GM21737 (cell line): ENCODE measurements around the gene BIN1.

Experiments
- ATAC-seq: cut with Tn5 transposase; IDR thresholded peaks from one replicate; pipeline ENCODE4 v1.9.1; 2021; ENCODE audit warnings: mild to moderate bottlenecking, moderate library complexity; ENCODE audit not compliant: unreplicated experiment

The BIN1 gene

DNA sequence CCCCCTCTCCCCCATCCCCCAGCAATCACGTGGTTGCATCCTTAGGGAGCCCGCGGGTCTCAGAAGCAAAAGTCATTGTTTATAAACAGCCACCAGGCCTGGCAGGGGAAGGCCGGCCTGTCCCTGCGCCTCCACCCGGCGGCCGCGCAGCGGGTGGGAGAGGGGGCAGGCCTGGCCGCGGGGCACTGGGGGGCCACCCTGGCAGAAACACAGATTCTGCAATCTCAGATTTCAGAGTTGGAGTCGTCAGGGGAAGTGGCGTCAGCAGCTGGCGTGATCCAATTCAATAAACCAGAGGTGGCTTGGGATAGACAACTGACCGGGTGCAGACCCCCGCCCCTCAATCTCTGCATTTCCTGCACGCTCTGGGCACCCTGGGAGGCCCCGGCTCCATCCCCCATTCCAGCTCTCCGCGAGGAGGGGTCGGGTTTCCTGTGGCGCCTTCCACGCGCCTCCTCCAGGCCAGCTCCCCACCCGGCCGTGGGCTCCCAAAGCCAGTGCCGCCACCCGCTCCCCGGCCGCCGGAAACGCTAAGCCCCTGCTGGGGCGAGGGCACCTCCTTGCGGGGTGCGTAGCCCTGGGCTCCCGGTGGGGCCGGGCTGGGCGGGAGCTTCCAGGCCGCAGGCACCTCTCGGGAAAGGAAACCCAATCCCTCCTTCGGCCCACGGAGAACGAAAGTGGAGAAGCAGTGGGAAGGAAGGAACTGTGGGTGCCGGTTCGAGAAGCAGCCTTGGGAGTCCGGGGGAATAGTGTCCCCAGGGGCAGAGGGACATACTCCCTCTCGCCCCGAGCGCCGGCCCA, 1.1 kb downstream of the BIN1 start:
- ATAC-seq = no peak

DNA sequence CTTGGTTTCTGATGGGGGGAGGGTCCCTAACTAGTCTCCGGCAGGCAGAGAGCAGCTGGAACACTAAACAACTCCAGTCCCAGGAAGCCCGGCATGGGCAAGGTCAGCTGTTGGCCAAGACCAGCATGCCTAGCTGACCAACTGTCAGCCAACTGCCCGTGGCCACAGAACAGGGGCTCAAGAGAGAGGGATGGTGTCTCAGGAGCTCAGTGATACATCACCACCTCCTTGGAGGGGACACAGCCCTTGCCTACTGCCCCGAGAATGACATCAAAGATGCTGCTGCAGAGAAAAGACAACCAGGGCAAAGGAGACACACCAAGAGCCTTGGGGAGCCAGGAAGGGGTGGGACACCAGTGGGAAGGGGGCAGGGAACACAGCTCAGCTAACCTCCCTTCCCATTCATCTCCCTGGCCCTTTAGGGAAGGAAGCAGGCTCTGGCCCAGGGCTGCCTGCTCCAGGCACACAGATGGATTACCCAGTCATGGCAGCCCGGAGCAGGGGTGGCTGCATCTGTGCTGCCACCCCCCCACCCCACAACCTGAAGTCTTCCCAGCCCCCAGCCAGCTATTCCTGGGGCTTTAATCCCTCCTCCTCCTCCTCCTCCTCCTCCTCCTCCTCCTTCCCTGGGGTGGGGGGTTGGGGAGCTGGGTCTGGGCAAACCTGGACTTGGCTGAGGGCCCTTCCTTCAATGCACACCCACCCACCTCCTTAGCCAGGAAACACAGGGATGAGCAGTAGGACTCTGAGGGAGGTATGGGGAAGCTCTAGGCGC, 1.9 kb downstream of the BIN1 start:
- no peak for ATAC-seq

DNA sequence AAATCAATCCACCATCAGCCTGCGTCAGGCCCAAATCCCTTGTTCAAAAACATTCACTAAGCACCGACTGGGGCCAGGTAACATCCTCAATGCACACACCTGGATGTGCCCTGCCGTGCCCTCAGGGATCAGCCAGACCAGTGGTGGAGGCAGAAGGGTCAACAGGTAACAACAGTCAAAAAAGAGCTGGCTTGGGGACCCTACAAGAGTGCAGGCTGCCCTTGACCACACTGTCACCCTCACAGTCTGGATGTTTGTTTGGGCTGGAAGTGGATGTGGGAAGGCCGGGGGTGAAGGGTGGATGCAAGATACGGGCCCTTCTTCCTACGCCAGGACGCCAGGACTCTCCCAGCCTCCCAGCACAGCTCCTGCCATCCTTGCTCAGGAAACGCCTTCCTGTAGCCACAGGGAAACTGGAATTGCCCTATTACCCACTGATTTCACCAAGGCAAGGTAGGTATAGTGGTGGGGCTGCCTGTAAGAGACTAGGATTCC, 2.7 kb downstream of the BIN1 start:
- ATAC-seq = no peak

DNA sequence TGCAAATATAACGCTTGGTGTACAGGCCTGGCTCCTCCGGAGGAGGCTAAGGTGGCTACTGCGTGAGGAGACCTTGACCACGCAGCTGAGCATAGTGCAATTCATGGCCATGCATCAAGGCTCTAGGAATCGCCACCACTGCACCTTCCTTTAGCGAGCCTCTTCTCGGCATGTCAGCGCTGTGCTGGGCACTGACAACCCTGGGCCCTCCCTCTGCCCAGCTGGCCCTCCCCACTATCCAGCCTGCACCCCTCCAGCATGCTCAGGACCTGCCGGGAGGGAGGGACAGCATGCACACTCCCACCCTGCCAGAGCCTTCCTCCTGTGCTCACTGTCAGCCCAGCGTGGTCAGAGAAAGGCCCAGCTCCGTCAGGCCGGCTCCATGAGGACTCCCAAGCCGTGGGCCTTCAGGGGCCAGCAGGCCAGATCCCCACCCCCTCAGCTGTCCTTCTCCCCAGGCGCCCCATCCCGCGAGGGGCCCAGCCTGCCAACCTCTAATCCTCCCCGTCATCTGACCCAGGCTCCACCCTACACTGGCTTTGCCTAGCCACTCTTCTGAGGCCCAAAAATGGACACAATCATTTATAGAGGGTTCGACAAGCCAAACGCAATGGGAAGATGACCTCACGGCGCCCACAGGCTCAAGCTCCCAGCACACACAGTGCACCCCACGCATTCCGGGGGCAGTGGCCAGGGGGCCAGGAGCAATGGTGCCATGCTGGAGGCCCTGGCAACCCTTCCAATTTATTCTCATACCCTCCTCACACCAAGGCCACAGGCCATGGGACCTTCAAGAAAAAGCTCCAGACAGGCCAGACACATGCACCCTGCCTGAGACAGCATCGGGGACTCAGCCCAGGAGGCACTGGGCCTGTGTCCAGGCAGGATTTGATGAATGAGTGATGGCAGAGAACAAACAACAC, 3.5 kb downstream of the BIN1 start:
- no peak for ATAC-seq

DNA sequence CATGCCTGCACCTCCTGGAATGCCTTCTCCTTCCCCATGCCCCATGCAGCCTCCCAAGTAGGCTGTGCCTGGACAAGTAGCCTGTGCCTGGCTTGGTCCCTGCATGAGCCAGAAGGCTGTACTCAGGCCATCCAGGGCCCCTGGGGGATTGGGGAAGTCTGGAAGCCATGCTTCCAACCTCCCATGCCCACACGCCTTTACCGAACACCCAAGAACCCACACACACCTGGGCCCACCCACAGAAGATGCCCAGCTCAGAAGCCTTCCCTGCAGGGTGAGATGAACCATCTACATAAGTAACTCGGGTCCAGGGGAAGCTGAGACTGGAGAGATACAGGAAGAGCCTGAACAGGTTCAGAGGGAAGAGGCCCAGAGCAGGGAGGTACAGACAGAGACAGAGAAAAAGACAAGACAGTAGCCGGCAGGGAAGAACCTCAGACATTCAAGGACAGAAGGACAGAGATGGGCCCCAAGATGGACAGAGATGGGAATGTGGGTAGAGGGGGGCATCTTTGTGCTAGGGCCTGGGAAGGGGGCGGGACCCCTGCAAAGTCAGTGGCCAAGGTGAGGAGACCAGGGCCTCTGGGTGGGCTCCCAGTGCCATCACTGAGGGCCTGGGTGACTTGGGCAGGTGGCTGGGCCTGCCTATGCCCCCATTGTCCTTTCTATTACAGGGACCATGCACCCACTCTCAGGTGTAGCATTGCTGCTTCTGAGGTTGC, 4.3 kb downstream of the BIN1 start:
- ATAC-seq = no peak

DNA sequence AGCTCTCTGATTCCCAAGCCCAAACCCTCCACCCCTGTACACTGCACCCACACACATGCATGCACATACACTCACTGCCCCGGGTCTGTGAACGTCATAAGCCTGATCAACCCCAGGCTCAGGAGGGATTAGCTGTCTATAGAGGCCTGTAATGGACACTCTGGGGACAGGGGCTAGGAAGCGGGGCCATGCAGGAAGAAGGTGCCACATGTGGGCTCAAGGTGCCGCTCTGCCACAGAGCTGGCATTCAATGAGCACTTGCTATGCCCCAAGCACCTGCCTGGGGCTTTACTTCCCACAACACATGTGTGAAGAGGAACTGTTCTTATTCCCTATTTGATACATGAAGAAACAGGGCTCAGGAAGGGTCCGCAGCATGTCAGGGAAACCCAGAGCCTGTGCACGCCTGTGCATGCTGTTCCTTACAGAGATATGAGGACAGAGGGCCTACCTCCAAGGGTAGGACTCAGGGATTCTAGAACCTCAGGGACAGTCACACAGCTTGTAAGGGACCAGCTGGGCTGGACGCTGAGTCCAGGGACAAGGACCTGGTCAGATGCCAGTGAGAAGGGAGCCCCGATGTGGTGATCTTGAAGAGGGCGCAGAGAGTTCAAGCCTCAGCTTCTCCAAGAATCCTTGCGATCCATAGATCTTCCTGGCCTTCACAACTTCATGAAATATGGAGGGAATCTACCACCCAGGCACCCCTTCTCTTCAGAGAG, 5.0 kb downstream of the BIN1 start:
- ATAC-seq = no peak

DNA sequence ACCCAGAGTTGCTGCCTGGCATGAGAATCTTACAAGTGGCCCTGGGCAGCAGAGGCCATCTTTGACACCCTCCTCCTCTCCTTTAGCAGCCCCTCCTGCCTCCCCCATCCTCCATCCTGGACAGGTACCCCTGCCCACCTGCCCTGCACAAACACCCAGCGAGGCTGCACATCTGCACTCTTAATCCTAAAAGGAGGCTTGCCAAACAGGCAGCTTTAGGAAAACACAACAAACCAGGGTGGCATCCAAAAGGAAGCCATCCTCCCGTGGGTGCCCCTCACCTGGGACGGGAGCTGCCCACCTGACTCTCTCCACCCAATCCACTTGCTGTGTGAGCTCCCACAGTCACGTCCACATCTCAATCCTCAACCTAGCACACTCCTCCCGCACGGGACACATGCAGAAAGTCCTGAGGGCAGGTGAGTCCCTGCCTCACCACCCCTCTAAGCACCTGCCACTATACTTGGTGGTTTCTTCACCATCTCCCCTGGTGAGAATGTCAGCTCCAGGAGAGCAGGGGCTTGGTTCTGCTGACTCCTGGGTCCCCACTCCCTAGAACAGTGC, 5.8 kb downstream of the BIN1 start:
- ATAC-seq = no peak

DNA sequence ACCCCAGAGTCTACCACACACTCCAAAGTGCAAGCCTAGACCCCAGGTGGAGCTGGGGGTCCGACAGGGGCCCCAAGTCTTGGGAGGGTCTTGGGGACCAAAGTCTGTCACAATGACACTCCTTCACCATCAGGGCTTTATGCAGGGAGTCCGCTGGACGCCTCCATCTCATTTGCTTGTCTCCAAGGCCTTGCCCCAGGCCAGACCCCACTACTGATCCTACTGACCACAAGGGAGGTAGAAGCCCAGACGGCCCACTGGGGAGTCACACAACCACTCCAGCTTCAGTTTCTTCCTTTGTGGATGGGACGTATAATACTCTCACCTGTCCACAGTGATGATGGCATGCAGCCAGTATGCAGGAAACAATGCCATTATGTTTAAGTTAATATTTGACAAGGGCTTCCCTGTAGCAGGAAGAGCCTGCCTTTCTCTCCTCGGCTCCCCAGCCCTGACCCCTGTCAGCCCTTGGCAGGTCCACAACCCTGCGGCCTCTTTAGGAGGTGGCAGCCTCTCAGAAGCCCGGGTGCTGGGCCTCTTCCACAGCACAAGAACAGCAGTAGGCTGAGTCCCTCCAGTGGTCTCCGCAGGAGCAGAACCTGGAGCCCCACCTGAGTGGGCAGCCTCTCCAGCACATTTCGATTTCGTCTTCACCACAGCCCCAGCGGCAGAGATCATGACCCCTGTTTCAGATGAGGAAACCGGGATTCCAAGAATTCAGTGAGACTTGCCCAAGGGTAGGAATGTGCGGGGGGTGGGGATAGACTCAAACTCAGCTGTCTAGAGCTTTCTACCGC, 6.5 kb downstream of the BIN1 start:
- ATAC-seq = no peak

DNA sequence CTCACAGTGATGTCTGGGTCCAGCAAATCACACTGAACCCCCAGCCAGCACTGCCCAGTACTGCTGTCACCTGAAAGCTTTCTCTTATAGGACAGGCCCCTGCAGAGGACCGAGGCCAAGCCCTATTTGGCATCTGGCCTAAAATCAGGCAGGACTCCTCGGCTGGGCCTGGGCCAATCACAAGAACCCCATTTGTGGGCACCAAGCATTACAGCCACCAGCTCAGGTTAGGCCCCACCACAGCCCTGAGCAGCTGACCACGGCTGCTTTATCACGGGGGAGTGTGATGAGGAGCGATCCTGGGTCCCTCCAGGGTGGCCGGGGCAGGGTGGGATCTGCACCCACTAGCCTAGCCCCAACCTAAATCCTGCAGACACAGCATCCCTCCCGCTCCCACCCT, 8.2 kb downstream of the BIN1 start:
- no peak for ATAC-seq

DNA sequence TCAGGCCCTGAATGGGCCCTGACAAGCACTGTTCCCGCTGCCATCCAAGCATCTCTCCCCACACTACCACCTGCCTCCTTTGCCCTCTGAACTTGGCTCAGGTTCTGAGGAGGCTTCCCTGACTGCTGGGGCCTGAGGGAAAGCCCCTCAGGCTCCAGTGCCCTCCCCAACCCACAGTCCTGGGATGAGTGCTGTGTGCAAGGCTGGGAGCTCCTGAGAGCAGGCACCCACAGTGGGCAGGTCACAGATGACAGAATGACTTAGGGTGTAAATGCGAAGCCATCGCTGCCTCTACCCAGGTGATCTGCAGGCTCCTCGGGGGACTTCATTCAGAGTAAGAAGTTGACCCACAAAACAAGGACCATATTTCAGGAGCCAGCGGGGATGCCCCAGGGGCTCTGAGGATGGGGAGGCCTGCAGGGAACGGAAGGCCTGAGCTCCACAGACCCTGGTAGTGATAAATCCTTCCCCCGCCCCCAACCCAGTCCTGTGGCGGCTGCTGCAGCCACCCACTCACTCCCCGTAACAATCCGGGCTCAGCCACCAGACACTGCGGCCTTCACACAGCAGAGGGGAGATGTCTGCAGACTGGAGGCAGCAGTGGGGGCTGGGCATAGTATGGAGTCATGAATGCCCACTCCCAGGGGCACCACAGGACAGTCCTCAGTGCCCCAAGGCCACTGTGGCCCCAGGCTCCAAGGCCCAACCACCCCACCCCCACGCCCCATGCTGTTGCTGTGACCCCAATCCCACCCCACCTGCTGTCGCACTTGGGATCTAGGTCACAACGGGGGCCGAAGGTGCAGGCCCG, 8.9 kb downstream of the BIN1 start:
- ATAC-seq = no peak

DNA sequence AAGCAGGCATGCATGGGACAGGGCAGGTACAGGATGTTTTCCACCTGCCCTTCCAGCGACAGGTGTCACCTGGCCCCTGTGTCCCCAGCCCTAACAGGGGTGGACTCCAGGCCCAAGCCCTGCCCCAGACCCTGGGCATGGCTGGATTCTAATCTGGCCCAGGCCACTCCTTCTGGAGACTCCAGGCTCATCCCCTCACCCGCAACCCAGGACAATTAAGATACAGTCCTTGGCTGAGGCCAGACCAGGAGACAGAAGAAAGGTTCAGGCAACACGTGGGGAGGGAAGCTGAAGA, 9.5 kb downstream of the BIN1 start:
- ATAC-seq = no peak

DNA sequence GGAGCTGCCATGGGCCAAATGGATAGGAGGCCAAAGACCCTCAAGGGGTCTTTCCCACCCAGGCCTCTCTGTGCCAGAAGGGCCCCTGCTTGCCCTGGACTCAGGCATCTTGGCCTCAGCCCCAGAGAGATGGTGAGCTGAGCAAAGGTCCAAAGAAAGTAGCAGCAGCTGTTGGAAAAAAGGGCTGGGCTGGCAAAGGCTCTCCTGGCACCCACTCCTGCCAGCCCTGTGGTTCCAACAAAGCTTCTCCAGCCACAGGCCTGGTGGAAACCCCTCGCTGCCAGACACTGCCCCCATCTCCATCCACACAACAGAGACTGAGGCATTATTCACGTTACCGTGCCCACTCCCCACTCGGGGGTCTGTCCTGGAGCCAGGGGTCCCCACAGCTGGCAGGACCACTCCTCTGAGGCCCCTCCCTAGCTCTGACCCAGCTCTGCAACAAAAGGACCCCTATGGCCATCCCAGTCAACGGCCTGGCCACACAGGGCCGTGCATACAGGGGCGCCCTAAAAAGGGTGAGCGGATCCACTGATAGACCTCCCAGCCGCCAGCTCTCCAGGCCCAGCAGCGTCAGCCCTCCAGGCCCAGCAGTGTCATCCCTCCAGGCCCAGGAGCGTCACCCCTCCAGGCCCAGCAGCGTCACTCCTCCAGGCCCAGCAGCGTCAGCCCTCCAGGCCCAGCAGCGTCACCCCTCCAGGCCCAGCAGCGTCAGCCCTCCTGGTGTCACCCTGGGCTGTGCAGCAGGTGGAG, 10.1 kb downstream of the BIN1 start:
- ATAC-seq = no peak

DNA sequence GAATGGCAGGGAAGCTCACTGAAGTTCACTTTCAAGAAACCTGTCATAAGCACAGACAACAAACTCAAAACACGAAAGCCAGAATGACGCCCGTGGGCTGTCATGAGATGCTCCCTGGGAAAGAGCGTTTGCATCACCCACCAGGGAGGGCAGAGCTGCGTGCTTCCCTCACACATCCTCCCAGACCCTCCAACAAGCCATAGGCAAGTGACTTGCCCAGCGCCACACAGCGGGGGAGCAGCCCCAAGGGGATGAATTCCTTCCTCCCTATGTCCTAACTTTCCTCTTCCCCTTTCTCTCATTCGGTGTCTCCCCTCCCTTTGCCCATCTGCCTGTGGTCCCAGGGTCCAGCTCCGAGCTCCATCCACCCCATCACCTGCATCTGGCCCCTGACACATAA, 10.7 kb downstream of the BIN1 start:
- ATAC-seq = no peak

DNA sequence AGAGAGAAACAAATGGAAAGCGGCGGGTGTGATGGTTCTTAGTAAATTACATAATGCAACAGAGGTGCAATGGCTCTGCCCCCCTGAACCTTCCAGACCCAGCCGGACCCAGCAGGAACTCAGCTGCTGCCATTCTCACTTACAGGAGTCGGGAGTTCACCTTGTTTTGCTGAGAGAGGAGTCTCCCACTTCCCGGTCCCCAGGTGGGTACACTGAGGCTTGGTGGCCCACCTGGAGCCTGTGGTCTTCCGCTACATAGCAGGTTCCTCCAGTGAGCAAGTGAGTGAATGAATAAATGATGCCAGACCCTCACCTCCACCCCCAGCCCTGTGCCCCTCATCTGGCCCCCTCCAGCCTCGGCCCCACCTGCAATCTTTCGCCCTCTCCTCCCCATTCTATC, 11.2 kb downstream of the BIN1 start:
- no peak for ATAC-seq

DNA sequence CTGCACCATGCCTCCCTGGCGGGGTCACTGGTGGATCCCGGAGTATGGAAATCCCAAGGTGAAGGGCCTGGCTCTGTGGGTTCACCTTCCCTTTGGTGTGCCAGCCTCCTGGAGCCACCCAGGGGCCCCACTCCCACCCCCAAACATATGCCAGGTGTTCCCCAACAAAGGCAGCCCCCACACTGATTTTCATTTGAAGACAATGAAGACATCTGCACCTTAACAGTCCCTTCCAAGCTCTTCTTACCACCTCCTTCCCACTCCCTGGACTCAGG, 11.7 kb downstream of the BIN1 start:
- no peak for ATAC-seq

DNA sequence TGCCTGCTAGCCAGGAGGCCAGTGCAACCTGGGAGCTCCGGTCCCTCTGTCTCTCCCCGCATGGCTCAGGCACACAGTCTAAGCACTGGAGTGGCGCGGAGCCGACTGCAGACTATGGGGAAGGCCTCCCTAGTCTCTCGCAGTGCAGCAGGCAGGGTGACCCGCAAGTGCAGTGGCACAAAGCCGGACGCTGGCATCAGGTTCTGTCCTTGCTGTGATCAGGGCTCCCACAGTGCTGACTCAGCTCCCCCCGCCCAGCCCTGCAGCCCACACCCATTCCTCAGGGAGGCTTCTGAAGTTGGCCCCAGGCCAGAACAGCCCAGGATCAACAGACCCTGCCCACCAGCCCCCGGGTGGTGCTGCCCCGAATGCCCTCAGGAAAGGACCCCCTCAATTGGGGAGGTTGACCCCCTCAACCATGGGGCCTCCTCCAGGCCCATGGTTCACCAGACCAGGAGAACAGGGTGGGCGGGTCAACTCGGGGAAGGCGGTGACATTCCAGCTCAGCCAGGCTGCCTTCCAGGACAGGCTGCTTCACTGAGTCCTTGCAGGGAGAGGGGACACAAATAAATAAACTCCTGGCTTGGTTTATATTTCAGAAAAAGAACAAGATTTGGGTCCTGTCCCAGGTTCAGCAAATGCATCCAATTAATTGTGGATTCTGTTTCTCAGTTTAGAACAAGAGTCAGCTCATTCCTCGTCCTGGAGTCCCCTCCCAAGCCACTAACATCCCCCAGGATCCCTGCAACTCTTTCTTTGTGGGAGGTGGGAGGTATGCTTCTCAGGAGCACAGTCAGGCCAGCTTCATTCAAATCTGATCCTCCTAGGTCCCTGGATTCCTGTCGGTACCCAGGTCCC, 12.2 kb downstream of the BIN1 start:
- no peak for ATAC-seq
